Fibroblast of lung (primary cell): ENCODE results near the gene ANKRD40.

ENCODE experiments used
- EZH2 ChIP-seq: IDR thresholded peaks from 2 replicates; pipeline ENCODE4 v1.5.1; 2012; ENCODE audit warnings: low read length, control low read depth, mild to moderate bottlenecking; ENCODE audit errors: missing control alignments
- TF ChIP-seq, protein P1 (sequence below), 2 donors: IDR thresholded peaks in 1 of 2; conservative IDR thresholded peaks in 1 of 2; 1 replicate in 1 of 2; 2 replicates in 1 of 2; pipeline ENCODE4 v1.5.1; 2011 to 2012; ENCODE audit warnings: low read length in 2 of 2, control low read depth in 1 of 2, inconsistent platforms in 1 of 2, low read depth in 1 of 2, mild to moderate bottlenecking in 1 of 2

GRCh38 chr17:50689956-50690886, 17.5 kb downstream of the ANKRD40 start:
- TF ChIP-seq, protein P1, sequence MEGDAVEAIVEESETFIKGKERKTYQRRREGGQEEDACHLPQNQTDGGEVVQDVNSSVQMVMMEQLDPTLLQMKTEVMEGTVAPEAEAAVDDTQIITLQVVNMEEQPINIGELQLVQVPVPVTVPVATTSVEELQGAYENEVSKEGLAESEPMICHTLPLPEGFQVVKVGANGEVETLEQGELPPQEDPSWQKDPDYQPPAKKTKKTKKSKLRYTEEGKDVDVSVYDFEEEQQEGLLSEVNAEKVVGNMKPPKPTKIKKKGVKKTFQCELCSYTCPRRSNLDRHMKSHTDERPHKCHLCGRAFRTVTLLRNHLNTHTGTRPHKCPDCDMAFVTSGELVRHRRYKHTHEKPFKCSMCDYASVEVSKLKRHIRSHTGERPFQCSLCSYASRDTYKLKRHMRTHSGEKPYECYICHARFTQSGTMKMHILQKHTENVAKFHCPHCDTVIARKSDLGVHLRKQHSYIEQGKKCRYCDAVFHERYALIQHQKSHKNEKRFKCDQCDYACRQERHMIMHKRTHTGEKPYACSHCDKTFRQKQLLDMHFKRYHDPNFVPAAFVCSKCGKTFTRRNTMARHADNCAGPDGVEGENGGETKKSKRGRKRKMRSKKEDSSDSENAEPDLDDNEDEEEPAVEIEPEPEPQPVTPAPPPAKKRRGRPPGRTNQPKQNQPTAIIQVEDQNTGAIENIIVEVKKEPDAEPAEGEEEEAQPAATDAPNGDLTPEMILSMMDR (conservative IDR thresholded peaks at IDR 0.05 in 1 of 2, IDR thresholded peaks at IDR 0.05 in 1 of 2; ENCODE audit: low read depth in 1 of 2, low read length in 2 of 2) = no peak
- no peak for TF ChIP-seq EZH2
